HepG2 (cell line): Measurements from ENCODE around the gene DACT2. TPM values are rescaled to one million over a fixed set of nuclear protein-coding genes. Genes with fewer than 3 reads are reported as not detected.
A peak's percentile ranks its signal among the peaks of the same experiment; 100 is the strongest.

Experiments
- ELF1 ChIP-seq: sonication (generic); formaldehyde crosslinking; IDR thresholded peaks from 2 replicates; pipeline ENCODE4 v1.4.0; 2020; ENCODE audit warnings: missing genetic modification reagents
- HIC2 ChIP-seq: sonication (generic); formaldehyde crosslinking; IDR thresholded peaks from 2 replicates; pipeline ENCODE4 v1.9.0; 2022; ENCODE audit warnings: low read depth, missing genetic modification reagents
- KDM6A ChIP-seq: IDR thresholded peaks from 2 replicates; pipeline ENCODE4 v1.6.1; 2016; ENCODE audit warnings: low read depth
- MAF1 ChIP-seq: sonication (generic); formaldehyde crosslinking; IDR thresholded peaks from 2 replicates; pipeline ENCODE4 v1.5.0; 2020; ENCODE audit warnings: missing genetic modification reagents, borderline replicate concordance
- MAFF ChIP-seq: IDR thresholded peaks from 2 replicates; pipeline ENCODE4 v1.6.1; 2011; ENCODE audit warnings: low read depth, low read length, improper control_type of control experiment
- NR1H2 ChIP-seq: sonication (generic); formaldehyde crosslinking; IDR thresholded peaks from 2 replicates; pipeline ENCODE4 v1.8.1; 2022; ENCODE audit warnings: low read depth, missing genetic modification reagents, borderline replicate concordance
- PCBP1 ChIP-seq: fragments of 200-400 bp; formaldehyde crosslinking; IDR thresholded peaks from 2 replicates; pipeline ENCODE4 v1.6.1; 2017; ENCODE audit warnings: mild to moderate bottlenecking, low read depth, low read length, borderline replicate concordance
- TBX2 ChIP-seq: sonication (generic); formaldehyde crosslinking; IDR thresholded peaks from 2 replicates; pipeline ENCODE4 v1.5.0; 2020; ENCODE audit warnings: missing genetic modification reagents, mild to moderate bottlenecking, borderline replicate concordance
- TRAFD1 ChIP-seq: sonication (generic); formaldehyde crosslinking; IDR thresholded peaks from 2 replicates; pipeline ENCODE4 v1.5.1; 2020; ENCODE audit warnings: missing genetic modification reagents, mild to moderate bottlenecking, borderline replicate concordance
- ZBTB4 ChIP-seq: sonication (generic); formaldehyde crosslinking; IDR thresholded peaks from 2 replicates; pipeline ENCODE4 v1.4.0; 2020; ENCODE audit warnings: missing genetic modification reagents, mild to moderate bottlenecking, borderline replicate concordance
- ZNF296 ChIP-seq: sonication (generic); formaldehyde crosslinking; conservative IDR thresholded peaks from 2 replicates; pipeline ENCODE4 v1.5.0; 2020; ENCODE audit warnings: mild to moderate bottlenecking, missing genetic modification reagents
- ZNF317 ChIP-seq: sonication (generic); formaldehyde crosslinking; IDR thresholded peaks from 2 replicates; pipeline ENCODE4 v1.5.0; 2020; ENCODE audit warnings: mild to moderate bottlenecking, missing genetic modification reagents
- ZNF326 ChIP-seq: sonication (generic); formaldehyde crosslinking; IDR thresholded peaks from 2 replicates; pipeline ENCODE4 v1.4.0; 2020; ENCODE audit warnings: missing genetic modification reagents, borderline replicate concordance
- ZNF512 ChIP-seq: sonication (generic); formaldehyde crosslinking; IDR thresholded peaks from 2 replicates; pipeline ENCODE4 v1.4.0; 2020; ENCODE audit warnings: mild to moderate bottlenecking, missing genetic modification reagents
- ZNF670 ChIP-seq: sonication (generic); formaldehyde crosslinking; IDR thresholded peaks from 2 replicates; pipeline ENCODE4 v1.8.0; 2022; ENCODE audit warnings: mild to moderate bottlenecking, missing genetic modification reagents, borderline replicate concordance
- ZNF75D ChIP-seq: sonication (generic); formaldehyde crosslinking; IDR thresholded peaks from 2 replicates; pipeline ENCODE4 v1.8.1; 2023; ENCODE audit warnings: missing genetic modification reagents, mild to moderate bottlenecking, borderline replicate concordance
- ZNF761 ChIP-seq: sonication (generic); formaldehyde crosslinking; conservative IDR thresholded peaks from 2 replicates; pipeline ENCODE4 v1.4.0; 2020; ENCODE audit warnings: mild to moderate bottlenecking, missing genetic modification reagents
- polyA plus RNA-seq, 8 experiments: library from polyadenylated mRNA; depleted of rRNA in 3 of 8; stranded (reverse) in 7 of 8; unstranded in 1 of 8; fragments of >200 nt; fragmentation: Illumina TruSeq in 4 of 8; extraction: Trizol in 4 of 8; gene quantifications; 2 replicates each; pipeline versions ENCODE4 v1.2.1 to v1.2.3, GENCODE V29; 2011 to 2016; ENCODE audit warnings: low read depth in 4 of 8, missing spikeins in 1 of 8, mixed read lengths in 1 of 8; ENCODE audit not compliant: insufficient read depth in 1 of 8
- total RNA-seq, 5 experiments: library from RNA; depleted of rRNA; stranded (reverse); fragments of >200 nt; fragmentation: Illumina TruSeq; extraction: Trizol; gene quantifications; 2 replicates each; pipeline ENCODE4 v1.2.3, GENCODE V29; 2016; ENCODE audit warnings: low read depth in 1 of 5

The DACT2 gene
- total and polyA plus RNA-seq, 2 of the 13 experiments (the other 11 are each of a cell fraction or from before 2014, with no cell fraction given), result 0.15 TPM; not detected in 1

- TF ChIP-seq ZBTB4 (CRISPR knock-in tag) (0 out of 2 replicates have a peak, but pooled peaks have one; percentile 62), MAF1 (CRISPR knock-in tag) (no peak), HIC2 (CRISPR knock-in tag) (peak; percentile 36; the same call in 1 of the 2 replicates), ELF1 (no peak), TBX2 (peak; percentile 85), MAFF (no peak), ZNF296 (CRISPR knock-in tag) (no peak), ZNF670 (CRISPR knock-in tag) (no peak), TRAFD1 (CRISPR knock-in tag) (no peak), NR1H2 (CRISPR knock-in tag) (no peak), ZNF75D (CRISPR knock-in tag) (no peak), ZNF761 (CRISPR knock-in tag) (0 out of 2 replicates have a peak, but pooled peaks have one; percentile 26), ZNF317 (peak; percentile 63), ZNF512 (CRISPR knock-in tag) (no peak), PCBP1 (no peak), ZNF326 (CRISPR knock-in tag) (no peak), KDM6A (peak; percentile 39; the same call in 1 of the 2 replicates)
Observed at GRCh38 chr6:168264593-168265335, 54.8 kb downstream of the DACT2 start (continued).
